HEK293T (cell line): Measurements from ENCODE around the gene FUT1.

Experiments used
- CTCF ChIA-PET: fragments of 350-600 bp; formaldehyde crosslinking; extraction: SDS; loops from one replicate; lab custom pipeline; 2021; ENCODE audit warnings: antibody characterized with exemption, inconsistent platforms; lab: Yijun Ruan, JAX
- POLR2A ChIA-PET: fragments of 350-600 bp; formaldehyde crosslinking; extraction: SDS; loops from one replicate; lab custom pipeline; 2020; ENCODE audit warnings: antibody characterized with exemption, inconsistent platforms; lab: Yijun Ruan, JAX
- DNase-seq: peaks from one replicate; pipeline ENCODE4 v3.0.0; 2012; ENCODE audit warnings: mixed read lengths; ENCODE audit errors: extremely low spot score
- ARNT ChIP-seq: fragments of 450-650 bp; IDR thresholded peaks from 2 replicates; pipeline ENCODE4 v1.6.1; 2017; ENCODE audit warnings: mild to moderate bottlenecking
- BHLHE40 ChIP-seq: fragments of 450-650 bp; IDR thresholded peaks from 2 replicates; pipeline ENCODE4 v1.6.1; 2016; ENCODE audit warnings: mild to moderate bottlenecking, moderate library complexity, borderline replicate concordance
- CTBP1 ChIP-seq: fragments of 450-650 bp; IDR thresholded peaks from 2 replicates; pipeline ENCODE4 v1.6.1; 2016; ENCODE audit warnings: borderline replicate concordance
- ELF4 ChIP-seq: fragments of 450-650 bp; IDR thresholded peaks from 2 replicates; pipeline ENCODE4 v1.6.1; 2017; ENCODE audit warnings: antibody characterized with exemption
- FOXA1 ChIP-seq: fragments of 450-650 bp; IDR thresholded peaks from 2 replicates; pipeline ENCODE4 v1.6.1; 2016; ENCODE audit warnings: mild to moderate bottlenecking
- FOXK2 ChIP-seq: fragments of 450-650 bp; IDR thresholded peaks from 2 replicates; pipeline ENCODE4 v1.6.1; 2016; ENCODE audit warnings: mild to moderate bottlenecking
- FOXM1 ChIP-seq: fragments of 450-650 bp; IDR thresholded peaks from 2 replicates; pipeline ENCODE4 v1.6.1; 2017; ENCODE audit warnings: mild to moderate bottlenecking, borderline replicate concordance
- HDGF ChIP-seq: fragments of 450-650 bp; IDR thresholded peaks from 2 replicates; pipeline ENCODE4 v1.6.1; 2017; ENCODE audit warnings: antibody characterized with exemption, borderline replicate concordance
- L3MBTL2 ChIP-seq: fragments of 450-650 bp; conservative IDR thresholded peaks from 2 replicates; pipeline ENCODE4 v1.6.1; 2016; ENCODE audit warnings: mild to moderate bottlenecking
- LEF1 ChIP-seq: fragments of 450-650 bp; IDR thresholded peaks from 2 replicates; pipeline ENCODE4 v1.6.1; 2017; ENCODE audit warnings: mild to moderate bottlenecking, borderline replicate concordance
- NFRKB ChIP-seq: fragments of 450-650 bp; IDR thresholded peaks from 2 replicates; pipeline ENCODE4 v1.6.1; 2016; ENCODE audit warnings: mild to moderate bottlenecking, moderate library complexity
- PKNOX1 ChIP-seq: fragments of 450-650 bp; IDR thresholded peaks from 2 replicates; pipeline ENCODE4 v1.6.1; 2016
- SP1 ChIP-seq: fragments of 450-650 bp; IDR thresholded peaks from 2 replicates; pipeline ENCODE4 v1.6.1; 2017
- SUZ12 ChIP-seq: fragments of 450-650 bp; IDR thresholded peaks from 2 replicates; pipeline ENCODE4 v1.6.1; 2016; ENCODE audit warnings: mild to moderate bottlenecking
- TARDBP ChIP-seq: fragments of 450-650 bp; IDR thresholded peaks from 2 replicates; pipeline ENCODE4 v1.6.1; 2016
- ZNF384 ChIP-seq: fragments of 450-650 bp; IDR thresholded peaks from 2 replicates; pipeline ENCODE4 v1.6.1; 2016

Gene FUT1

GRCh38 chr19:48750771-48751504 is 1.5 kb downstream of the FUT1 start:
- ChIA-PET POLR2A (no interaction called here), CTCF (no interaction called here)
- TF ChIP-seq ELF4 = no peak
- no peak for TF ChIP-seq FOXA1
- no peak for TF ChIP-seq HDGF
- TF ChIP-seq CTBP1 = no peak
- TF ChIP-seq SP1 = no peak
- TF ChIP-seq NFRKB = no peak
- TF ChIP-seq ZNF384 = no peak
- no peak for DNase-seq

GRCh38 chr19:48750351-48750750 is 2.1 kb downstream of the FUT1 start:
- CTCF ChIA-PET = no interaction called here
- POLR2A ChIA-PET = interaction anchor here (1.0 kb wide), 1 partner anchor 30 kb away, joined by 3 read pairs; no protein-coding TSS in a partner anchor
- TF ChIP-seq TARDBP (no peak), SP1 (no peak), BHLHE40 (no peak), NFRKB (no peak), FOXA1 (no peak), L3MBTL2 (no peak), SUZ12 (no peak)
- DNase-seq = no peak

- TF ChIP-seq ARNT = peak; percentile 77
- no peak for TF ChIP-seq FOXA1
- POLR2A ChIA-PET = interaction anchor here (1.0 kb wide), 1 partner anchor 29 kb away, joined by 3 read pairs; no protein-coding TSS in a partner anchor
- CTCF ChIA-PET = no interaction called here
- DNase-seq = no peak
Observed at GRCh38 chr19:48749571-48750198, 2.8 kb downstream of the FUT1 start.

- CTCF ChIA-PET = interaction anchor here (0.6 to 1.0 kb wide), 2 partner anchors 162 to 247 kb away, joined by 3 read pairs; partner anchors contain the start of genes GYS1 and RUVBL2
- peak; percentile 66 for TF ChIP-seq L3MBTL2
- TF ChIP-seq FOXK2 = no peak
- peak; percentile 65; the same call in 1 of the 2 replicates for TF ChIP-seq FOXM1
- TF ChIP-seq ELF4 = 0 out of 2 replicates have a peak, but pooled peaks have one; percentile 18
- TF ChIP-seq SUZ12 = peak; percentile 90
- POLR2A ChIA-PET = interaction anchor here (0.6 to 1.7 kb wide), 10 partner anchors 8 to 186 kb away, joined by 3 to 9 read pairs (median 4); partner anchors contain the start of gene CA11
- peak; percentile 84 for DNase-seq
Observed at GRCh38 chr19:48746738-48747575, 5.5 kb downstream of the FUT1 start, which contains the start of gene IZUMO1. TSS of gene IZUMO1 (minus strand) at chr19:48746909. CDS start at chr19:48745859, 1,050 bp downstream.

- TF ChIP-seq NFRKB (no peak), TARDBP (no peak), LEF1 (no peak), PKNOX1 (no peak), CTBP1 (no peak), FOXA1 (no peak)
- ChIA-PET POLR2A (interaction anchor here (1.1 to 1.7 kb wide), 8 partner anchors 8 to 100 kb away, joined by 3 to 9 read pairs (median 4); partner anchors contain the start of gene CA11), CTCF (no interaction called here)
- DNase-seq = no peak
Observed at GRCh38 chr19:48746110-48746509, 6.3 kb downstream of the FUT1 start.

- TF ChIP-seq SUZ12 (peak; percentile 96), L3MBTL2 (peak; percentile 72), NFRKB (no peak)
- peak; percentile 62 for DNase-seq
- ChIA-PET POLR2A (interaction anchor here (1.1 kb wide), 1 partner anchor 25 kb away, joined by 7 read pairs; no protein-coding TSS in a partner anchor), CTCF (no interaction called here)
Observed at GRCh38 chr19:48745208-48745995, 7.0 kb downstream of the FUT1 start.

GRCh38 chr19:48742096-48742495 is 10.3 kb downstream of the FUT1 start:
- no peak for DNase-seq
- POLR2A ChIA-PET = interaction anchor here (1.1 kb wide), 1 partner anchor 22 kb away, joined by 5 read pairs; no protein-coding TSS in a partner anchor
- CTCF ChIA-PET = no interaction called here
- no peak for TF ChIP-seq ARNT
- no peak for TF ChIP-seq SP1
